GM21737 (cell line): ENCODE data around the gene CASP12.

Source experiments
- ATAC-seq: cut with Tn5 transposase; IDR thresholded peaks from one replicate; pipeline ENCODE4 v1.9.1; 2021; ENCODE audit warnings: mild to moderate bottlenecking, moderate library complexity; ENCODE audit not compliant: unreplicated experiment

The CASP12 gene

DNA sequence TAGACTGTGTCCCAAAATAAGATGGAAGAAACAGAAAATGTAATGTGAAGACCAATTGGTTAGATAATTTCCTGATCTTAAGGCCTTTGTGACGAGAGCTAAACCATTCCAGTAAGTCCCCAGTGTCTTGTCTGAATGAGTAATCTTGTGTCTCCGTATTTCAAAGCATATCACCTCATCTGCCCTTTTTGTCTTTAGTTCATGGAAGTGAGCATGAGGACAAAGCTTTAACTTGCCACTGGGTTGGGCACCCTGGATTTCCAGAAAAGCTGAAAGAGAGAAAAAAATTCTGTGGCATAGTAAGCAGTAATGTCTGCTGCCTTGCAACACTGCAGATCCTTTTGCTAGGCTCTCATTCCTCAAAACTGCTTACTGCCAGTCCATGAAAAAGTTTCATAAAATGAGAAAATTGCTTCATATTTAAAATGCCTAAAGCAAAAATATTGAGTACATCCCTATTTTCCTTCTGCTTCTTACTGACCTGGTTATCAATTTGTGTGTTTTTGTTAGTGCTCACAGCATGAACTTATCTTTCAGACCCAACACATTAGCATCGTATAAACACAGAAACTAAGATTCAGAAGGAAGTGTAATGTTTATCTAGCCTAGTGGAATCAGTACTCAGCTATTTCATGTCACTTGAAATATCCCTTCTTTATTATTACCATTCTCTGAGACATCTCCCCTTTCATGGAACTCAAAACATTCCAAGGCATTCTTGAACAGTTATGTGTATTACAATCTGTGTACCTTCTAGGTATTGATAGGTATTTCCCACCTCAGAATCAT, 5.3 kb downstream of the CASP12 start:
- no peak for ATAC-seq

DNA sequence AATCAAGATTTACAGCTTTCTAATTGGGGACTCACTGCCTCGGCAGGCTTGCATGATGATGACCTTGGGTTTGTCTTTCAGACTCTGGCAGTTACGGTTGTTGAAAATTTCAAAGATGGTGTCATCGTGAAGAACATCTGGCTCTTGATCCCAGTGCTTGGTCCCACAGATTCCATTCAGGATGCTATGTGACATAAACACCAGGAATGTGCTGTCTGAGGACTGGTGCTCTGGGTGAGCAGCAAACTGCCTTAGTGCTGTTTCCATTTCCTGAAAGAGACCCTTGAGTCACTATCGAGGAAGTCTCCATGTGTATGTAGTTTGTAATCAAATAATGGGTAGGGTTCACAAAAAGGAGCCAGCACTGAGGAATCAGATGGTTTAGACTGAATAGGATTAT, 7.1 kb downstream of the CASP12 start:
- no peak for ATAC-seq

DNA sequence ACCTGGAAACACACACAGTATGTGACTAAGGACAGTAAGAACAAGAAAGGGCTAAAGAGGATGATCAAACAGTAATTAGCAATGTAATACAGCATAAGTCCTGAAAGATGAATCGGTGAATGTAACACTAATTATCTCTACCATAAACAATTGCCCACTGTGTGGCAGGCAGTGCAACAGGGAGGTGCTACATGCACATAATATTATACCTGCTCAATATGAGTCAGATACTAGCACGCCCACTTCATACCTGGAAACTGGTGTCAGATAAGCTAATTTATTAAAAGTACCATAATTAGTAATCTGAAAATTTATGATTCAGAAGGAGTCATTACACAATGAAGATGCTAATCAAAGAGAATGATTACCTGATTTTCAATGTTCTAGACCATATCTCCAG, 14.9 kb downstream of the CASP12 start:
- ATAC-seq = no peak

DNA sequence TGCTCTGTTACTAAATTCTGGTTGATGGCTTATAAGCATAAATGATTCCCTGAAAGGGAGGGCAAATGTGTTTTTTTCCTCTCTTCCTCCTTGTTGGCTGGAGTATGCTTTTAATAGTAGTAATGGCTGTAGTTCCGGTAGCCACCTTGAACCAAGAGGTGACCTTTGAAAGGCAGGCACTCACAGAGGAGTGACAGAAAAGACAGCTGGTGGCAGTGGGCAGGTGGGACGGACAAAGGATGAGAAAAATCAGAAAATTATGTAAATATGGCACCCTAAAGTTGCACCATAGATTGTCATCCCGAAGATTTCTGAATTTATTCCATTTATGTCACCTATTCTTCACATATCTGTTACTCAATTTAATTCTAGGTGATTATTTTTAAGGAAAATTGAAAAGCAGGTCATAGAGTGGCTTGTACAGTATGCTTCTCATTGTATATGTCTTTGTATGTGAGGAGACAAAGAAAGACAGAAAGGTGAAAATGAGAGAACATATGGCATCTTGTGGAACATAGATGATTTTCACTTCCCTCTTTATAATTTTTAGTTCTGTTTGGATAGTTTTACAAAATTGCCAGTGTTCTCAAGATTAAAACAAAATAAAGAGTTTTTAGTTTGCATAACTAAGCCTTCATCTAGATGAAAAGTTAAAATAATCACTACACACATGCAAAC, 17.0 kb downstream of the CASP12 start:
- peak; percentile 66 for ATAC-seq

DNA sequence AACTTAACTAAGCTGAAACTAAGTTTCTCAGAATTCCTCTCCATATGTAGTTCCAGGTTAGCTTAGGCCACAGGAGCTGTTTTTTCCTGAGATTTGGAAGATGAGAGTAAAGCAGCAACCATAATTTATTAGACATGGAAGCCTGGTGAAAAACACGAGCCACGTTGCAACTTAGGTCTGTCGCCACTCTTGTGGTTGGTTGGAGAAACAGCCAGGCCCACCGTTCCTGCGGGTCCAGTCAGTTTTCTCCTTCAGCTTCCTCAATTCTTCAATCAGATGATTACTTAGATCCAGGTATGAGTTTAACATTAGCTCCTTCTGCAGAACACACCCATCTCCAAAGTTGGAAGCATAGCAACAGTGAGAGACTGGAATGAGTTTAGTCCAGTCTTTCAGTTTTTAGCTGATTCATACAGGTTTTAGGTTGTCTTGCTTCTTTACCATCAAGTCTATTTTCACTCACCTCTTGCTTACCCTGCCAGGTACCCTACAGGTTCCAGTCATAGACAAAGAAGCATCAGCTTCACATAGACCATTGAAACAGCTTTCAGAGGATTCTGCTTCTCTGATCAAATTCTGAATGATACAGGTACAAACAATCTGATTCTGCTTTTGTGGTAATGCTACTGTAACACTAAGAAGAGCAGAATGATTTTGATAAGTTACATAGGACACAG, 18.6 kb downstream of the CASP12 start:
- no peak for ATAC-seq

DNA sequence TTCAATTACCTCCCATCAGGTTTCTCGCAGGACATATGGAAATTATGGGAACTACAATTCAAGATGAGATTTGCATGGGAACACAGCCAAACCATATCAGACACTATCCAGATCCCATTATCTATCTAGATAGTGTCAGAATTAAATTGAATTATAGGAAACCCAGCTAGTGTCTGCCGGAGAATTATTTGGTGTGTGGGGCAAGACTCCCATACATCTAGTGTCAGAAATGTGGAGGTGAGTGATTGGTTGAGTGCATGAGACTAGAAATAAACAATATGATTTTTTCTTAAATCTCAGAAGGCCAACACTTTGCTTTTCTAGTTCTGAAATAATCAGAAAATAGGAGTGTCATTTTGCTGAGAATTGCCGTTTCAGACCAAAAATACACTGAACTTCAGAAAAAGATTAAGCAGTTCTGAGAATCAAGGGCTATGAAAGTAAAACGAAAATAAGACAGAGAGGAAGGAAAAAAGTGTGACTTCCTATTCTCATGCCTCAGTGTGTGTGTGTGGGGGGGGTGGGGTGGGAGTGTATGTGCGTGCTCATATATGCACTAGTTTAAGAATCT, 21.3 kb downstream of the CASP12 start:
- peak; percentile 48 for ATAC-seq

DNA sequence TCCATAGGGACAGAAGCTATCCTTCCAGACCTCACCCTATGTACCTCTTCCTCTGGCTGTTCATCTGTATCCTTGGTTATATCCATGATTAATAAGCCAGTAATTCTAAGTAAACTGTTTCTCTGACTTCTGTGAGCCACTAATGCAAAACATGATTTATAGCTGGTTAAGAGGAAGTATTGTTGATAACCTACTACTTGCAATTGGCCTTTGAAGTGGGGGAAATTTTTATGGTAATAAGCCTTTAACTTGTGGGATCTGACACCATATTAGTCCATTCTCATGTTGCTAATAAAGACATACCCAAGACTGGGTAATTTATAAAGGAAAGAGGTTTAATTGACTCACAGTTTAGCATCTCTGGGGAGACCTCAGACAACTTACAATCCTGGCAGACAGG, 21.9 kb downstream of the CASP12 start:
- ATAC-seq = no peak

DNA sequence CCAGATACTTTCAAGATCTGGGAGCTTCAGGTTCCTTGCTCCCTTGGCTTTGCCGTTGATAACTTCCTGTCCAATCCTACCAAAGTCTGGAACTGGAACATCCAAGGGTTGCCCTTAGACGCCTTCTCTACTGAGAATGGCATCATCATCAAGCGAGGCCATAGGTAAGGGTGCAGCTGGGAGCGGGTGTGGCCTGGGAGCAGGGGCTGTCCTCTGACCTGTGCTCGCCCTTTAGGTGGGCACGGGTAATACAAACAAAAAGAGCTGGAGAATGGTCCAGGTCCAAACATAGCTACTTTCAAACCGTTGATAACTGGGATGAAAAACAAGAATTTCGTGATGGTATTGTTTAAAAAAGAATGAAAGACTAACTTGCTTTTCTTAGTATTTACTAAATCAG, 25.0 kb downstream of the CASP12 start:
- ATAC-seq = no peak

DNA sequence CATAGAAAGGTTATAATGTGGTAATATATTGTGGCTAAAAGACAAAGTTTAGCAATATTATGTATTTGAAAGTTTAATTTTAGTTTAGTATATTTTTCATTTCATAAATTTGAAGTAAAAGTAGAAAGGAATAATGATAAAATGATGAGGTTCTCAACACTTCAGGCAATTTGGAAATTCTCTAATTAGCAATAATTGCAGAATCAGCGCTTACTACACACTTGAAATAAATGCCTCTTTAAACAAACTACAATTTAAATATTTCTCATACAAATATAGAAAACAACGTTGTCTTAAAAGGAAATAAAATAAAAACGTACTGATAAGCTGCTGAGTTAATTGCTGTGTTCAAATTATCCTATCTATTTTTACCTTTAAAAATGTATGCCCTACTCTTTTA, 25.9 kb downstream of the CASP12 start:
- no peak for ATAC-seq

DNA sequence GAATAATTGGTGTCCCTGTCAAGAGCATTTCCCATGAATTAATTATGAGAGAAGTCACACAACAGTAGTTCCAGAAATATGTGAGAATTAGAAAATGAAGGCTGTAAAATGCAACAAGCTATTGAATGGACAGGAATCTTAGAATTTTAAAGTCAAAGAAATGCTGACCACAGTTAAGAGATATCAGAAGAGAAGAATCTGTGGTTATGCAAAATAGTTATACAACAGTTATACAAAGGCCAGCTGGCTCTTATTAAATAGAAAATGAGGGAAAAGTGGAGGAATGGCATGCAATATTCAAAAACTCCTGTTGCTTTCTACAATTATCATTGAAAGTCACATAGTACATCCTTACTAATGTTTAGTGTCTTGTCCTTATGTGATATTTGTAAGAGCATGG, 27.4 kb downstream of the CASP12 start:
- no peak for ATAC-seq

DNA sequence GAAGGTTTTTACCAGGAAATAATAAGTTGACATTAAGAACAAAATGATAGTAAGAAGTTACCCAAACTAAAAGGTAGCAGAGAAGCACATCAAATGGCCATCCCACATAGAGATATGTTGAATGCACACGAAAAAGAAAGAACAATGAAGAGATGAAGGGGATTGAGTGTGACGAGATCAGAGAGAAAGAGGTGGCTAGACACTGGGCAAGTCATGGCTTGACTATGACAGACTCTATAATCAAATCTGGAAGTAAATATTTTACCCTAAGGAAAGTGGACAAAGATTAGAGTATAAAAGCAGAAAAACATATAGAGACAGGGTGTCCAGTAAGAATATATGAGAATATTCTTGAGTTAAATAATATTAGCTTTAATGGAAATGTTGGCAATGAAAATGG, 31.4 kb downstream of the CASP12 start:
- no peak for ATAC-seq

DNA sequence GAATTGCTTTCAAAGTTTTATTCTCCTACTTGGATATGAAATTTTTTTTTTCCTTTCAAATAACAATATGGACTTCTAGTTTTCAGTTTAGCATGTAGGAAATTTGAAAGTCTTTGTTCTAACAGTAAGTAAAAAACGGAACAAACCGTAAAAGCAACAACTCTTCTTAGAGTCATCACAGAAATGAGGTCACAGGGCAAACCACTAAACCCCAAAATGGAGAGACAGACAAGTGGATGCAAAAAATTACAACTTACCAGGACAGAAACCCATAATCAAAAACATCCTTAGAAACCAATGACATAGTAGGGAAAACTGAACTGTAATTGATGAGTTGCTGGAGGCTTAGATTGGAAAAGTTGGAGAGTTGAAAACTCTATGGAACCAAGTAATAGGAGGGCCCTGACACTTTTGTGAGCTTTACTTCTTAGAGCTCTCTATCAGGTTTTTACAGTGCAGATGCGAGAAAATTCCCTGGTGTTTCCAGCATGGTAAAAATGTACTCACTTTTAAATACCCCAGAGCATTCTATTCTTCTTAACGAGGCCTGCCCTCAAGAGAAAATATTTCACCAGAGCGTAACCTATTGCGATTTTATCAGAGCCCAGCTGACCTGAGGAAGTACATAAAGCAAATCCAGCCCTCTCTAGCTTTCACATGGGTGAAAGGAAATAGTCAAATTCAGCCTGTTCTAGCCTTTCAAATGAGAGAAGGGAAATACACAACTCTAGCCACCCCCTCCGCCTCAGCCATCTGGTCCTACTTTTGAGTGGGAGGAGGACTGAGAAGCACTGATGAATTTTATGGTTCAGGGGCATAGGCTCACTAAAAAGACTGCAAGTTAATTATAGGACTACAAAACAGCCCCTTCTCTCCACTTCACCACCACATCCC, 39.1 kb downstream of the CASP12 start:
- ATAC-seq = no peak

DNA sequence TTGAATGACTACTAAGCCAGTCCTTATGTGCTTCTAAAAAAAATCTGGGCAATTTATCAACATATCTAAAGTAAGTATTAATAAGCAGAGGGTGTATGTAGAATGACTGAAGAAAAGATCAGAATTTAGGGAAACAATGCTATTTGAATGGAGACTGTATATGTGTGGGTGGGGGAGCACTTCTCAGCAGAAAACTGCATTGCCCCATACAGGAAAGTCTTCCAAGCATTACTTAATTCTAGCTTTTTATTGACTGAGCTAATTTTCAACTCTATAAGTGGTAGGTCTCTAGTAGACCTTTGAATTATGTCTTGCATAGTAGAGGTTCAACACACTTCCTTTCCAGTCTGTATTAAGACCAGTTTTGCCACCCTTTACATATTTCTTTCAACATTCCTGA, 41.7 kb downstream of the CASP12 start:
- ATAC-seq = no peak

DNA sequence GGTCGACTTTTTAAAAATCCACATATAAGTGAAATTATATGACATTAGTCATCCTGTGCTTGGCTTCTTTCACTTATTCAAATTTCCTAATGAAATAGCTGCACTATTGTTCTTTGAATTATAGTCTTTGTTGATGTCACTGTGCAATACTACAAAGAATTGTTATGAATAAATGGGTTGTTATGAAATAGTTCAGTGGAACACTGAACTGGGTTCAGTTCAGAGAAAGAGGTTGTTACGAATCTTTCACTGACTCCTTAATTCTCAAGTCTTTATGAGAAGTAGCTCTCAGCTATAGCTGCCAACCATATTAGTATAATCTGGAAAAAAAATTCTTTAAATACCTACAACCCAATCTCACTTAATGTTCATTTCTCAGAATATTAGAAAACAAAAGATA, 42.3 kb downstream of the CASP12 start:
- ATAC-seq = no peak

DNA sequence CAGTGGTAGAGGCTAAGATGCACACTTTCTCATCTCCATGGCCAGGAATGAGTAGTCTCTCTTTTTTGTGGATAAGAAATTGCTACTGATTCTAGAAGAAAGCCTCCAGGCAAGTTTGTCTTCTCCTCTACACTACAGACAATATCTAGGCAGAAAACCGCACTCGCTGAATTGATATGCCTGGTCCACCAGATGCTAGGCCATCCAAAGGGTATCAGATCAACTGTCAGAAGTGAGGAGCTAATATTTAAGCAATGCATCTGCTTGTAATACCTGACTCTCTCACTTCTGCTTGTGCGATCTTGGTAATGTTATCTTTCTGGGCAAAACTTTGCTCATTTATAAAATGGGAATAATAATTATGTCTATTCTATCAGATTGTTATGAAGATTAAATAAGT, 45.0 kb downstream of the CASP12 start:
- ATAC-seq = no peak

DNA sequence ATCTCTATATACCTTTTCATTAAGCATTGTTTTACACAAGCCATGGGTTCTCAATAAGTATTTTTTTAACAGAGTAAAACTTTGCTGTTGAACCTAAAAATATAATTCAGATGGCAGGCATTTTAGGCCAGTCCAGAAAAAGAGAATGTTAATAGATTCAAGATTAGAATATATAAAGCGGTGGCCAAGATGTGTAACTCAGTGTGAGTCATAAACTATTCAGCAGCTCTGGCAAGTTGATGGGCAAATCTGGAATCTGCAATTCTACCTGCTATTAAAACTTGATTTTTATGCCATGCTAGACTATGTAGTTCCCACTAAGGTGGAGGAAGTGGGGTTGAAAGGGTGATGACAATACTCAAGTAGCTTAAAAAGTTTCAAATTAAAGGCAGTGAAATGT, 45.4 kb downstream of the CASP12 start:
- ATAC-seq = no peak

DNA sequence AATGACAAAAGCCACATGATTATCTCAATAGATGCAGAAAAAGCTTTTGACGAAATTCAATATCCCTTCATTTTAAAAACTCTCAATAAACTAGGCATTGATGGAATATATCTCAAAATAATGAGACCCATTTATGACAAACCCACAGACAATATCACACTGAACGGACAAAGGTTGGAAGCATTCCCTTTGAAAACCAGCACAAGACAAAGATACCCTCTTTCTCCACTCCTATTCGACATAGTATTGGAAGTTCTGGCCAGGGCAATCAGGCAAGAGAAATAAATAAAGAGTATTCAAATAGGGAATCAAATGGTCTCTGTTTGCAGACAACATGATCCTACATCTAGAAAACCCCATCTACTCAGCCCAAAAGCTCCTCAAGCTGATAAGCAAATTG, 52.0 kb downstream of the CASP12 start:
- no peak for ATAC-seq

DNA sequence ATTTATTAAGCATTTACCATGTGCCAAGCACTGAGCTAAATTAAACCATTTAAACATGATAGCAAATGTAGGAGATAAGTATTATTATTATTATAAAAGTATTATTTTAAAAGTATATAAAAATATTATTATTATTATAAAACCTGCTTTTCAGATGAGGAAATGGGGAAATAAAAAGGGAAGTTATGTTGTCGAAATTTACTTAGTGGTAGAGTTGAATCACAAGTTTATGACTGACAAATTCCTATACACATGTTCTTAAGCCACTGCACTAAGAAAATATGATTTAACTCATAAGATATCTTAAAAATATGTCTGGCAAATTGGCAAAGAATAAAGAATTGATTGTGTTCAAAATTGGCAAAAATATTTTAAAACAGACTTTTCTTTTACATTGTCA, 53.8 kb downstream of the CASP12 start:
- ATAC-seq = no peak

DNA sequence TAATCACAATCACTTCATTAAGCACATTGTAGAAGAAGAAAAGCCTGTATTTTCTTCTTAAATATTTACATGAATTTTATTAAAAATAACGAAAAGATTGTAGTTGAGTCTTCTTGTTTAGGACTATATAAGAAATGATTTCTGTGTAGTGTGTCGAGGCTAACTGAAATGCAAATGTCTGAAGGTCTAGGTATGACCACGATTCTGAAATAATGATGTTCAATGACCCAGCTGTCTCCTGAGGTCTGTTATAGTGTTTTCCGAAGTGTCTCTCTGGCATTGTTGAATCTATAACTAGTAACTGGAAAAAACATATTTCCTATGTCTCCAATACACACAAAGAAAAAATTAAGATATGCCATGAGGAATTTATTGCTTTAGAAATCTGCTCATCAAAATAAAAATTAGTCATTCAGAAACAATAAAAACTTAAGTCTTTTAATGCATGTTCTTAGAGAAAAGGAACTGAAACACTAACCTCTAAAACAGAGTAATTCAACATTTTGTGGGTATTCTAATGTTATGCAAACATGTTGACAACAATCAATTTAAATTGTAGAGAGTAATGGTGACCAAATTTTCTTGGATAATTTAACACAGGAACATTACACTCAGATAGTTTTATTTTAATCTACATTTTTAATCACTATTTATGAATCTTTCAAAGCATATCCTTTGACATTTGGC, 55.0 kb downstream of the CASP12 start:
- ATAC-seq = no peak

DNA sequence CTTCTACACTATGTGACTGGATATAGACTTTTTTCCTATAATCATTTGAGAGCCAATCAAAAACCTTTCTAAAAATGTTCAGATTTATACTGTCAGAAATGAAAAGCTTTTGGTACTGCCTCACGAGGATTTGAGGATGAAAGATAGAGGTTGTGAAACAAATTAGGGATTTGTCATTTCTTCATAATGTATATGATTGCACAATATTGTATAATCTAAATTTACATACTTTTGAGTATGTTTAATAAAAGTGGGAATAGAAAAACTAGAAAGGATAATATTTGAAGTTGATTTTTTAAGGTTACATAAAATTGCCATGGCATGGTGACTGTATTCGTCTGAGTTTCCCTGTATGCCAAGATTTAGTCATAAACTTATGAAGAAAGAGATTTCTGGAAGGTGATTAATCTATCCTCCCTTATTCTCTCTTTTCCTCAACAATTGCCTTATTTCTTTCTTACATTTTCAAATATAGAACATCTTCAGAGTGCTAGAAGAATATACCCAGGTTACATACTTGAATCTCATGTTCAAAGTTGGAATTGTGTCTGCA, 56.2 kb downstream of the CASP12 start:
- no peak for ATAC-seq
